ENCODE results near the gene LIMCH1. TPM values are rescaled to one million over a fixed set of nuclear protein-coding genes. Genes with fewer than 3 reads are reported as not detected.

LIMCH1 gene
- total and polyA plus RNA-seq, 7 donors: 0.46 to 26.0 (median 6.7) TPM

DNA sequence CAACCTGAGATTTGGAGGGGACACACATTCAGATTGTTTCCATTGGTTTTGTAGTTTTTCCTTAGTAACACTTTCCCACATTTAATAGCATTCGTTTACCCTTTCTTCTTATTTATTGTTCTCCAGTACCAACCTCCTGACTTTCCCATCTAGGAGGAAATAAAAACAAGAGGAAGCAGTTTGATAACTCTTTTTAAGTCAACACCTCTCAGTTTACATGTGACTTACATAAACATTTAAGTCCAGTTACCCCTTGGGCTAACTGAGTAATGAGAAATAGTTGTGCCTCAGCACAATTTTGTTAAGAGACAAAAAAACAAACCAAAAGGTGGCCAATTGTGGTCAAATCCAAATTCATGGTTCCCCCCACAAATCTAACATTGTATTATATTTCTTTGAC is 175.8 kb downstream of the LIMCH1 start:
- Histone ChIP-seq H3K9me3 (no peaks in the 10 kb centered on the region), H3K36me3 (no peaks in the 10 kb centered on the region), H3K4me3 (no peak overlapping the region), H3K4me1 (no peaks in the 10 kb centered on the region), H3K27ac (no peak overlapping the region), H3K27me3 (peaks cover 0 to 3% (median 0%) of the 10 kb centered on the region in 3 donors)
- DNase-seq: no peak
- WGBS, 2 donors: 50 to 72% methylated on average over 1 of the region's 1 CpG
- intact Hi-C loops (cut with DNase I): no loop called here
- TF ChIP-seq, protein P1, sequence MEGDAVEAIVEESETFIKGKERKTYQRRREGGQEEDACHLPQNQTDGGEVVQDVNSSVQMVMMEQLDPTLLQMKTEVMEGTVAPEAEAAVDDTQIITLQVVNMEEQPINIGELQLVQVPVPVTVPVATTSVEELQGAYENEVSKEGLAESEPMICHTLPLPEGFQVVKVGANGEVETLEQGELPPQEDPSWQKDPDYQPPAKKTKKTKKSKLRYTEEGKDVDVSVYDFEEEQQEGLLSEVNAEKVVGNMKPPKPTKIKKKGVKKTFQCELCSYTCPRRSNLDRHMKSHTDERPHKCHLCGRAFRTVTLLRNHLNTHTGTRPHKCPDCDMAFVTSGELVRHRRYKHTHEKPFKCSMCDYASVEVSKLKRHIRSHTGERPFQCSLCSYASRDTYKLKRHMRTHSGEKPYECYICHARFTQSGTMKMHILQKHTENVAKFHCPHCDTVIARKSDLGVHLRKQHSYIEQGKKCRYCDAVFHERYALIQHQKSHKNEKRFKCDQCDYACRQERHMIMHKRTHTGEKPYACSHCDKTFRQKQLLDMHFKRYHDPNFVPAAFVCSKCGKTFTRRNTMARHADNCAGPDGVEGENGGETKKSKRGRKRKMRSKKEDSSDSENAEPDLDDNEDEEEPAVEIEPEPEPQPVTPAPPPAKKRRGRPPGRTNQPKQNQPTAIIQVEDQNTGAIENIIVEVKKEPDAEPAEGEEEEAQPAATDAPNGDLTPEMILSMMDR (IDR thresholded peaks at IDR 0.05): no peak
- TF ChIP-seq POLR2A (IDR thresholded peaks at IDR 0.05) (no peak), POLR2AphosphoS5 (IDR thresholded peaks at IDR 0.05) (no peak), EP300 (IDR thresholded peaks at IDR 0.05) (no peak)

DNA sequence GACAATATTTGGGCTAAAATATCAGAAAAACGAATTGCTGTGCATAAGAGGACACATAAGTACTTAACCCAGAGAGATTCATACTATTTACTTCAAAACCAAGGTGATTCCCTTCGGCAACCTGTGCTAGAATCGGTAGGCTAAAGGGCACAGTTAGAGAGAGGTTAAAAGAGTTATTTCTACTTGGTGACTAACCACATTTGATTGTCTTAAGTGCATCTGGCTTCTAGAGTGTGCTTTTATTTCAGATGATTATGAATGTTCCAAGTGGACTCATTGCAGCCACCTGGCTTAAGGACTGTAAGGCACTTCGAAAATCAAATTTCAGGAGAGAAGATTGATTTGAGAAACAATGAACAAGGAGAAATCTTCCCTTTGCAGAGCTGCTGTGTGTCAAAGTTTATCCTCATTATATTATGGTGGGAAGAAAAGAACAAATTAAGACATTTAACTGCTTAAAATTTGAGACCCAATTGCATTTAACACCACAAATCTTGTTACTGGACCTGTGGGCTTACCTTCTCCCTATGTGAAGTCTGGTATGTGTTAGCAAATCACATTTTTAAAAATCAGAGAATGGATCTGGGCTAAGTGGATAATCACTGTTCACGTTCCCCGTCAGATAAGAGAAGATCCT is 176.5 kb downstream of the LIMCH1 start:
- H3K27me3 ChIP-seq: peaks cover 0 to 3% (median 0%) of the 10 kb centered on the region in 3 donors
- H3K4me3 ChIP-seq: no peak overlapping the region
- 76 to 84% methylated on average over 6 of the region's 6 CpGs for WGBS, 2 donors
- H3K36me3 ChIP-seq: no peaks in the 10 kb centered on the region
- intact Hi-C loops (cut with DNase I): no loop called here
- TF ChIP-seq, protein P1 (IDR thresholded peaks at IDR 0.05): no peak
- TF ChIP-seq EP300 (IDR thresholded peaks at IDR 0.05): no peak
- TF ChIP-seq POLR2A (IDR thresholded peaks at IDR 0.05): no peak
- TF ChIP-seq POLR2AphosphoS5 (IDR thresholded peaks at IDR 0.05): no peak
- no peaks in the 10 kb centered on the region for H3K4me1 ChIP-seq
- H3K27ac ChIP-seq: no peak overlapping the region
- no peak for DNase-seq
- H3K9me3 ChIP-seq: no peaks in the 10 kb centered on the region

DNA sequence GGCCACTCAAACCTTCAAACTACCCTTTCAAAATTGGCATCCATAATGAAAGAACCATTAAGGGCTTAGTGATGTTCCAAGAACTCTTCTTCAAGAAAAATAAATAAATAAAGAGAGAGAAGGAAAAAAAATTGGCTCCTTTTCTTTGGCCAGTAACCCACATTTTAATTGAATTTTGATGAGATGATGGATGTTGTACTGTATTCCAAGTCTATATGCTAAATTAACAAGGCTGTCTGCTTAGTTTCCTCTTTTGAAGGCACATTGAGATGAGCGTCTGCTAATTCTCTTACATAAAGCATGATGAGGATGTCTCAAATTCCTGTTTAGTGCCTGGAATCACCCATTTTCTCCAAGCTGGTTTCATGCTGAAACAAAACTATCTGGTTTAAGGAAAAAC is 177.2 kb downstream of the LIMCH1 start:
- intact Hi-C loops (cut with DNase I): no loop called here
- WGBS, 2 donors: 75 to 88% methylated on average over 1 of the region's 1 CpG

DNA sequence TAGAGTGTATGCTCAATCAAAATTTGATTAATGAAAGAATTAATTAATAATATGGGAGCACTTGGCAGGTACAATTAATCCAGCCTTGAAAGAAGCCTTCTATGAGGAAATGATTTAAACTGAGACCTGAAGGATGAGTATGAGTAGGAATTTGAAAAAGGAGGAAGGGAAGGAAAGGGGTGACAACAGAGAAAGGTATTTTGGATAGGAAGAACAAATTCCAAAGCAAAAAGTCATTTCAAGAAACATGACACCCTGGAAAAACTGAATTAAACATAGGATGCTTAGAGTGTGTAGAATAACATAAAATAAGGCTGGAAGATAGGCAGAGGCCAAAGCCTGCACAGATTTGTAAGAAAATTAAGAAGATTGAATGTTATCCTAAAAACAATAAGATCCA is 180.9 kb downstream of the LIMCH1 start:
- Histone ChIP-seq H3K4me3 (no peak overlapping the region), H3K9me3 (no peaks in the 10 kb centered on the region), H3K4me1 (no peaks in the 10 kb centered on the region), H3K27me3 (no peaks in the 10 kb centered on the region), H3K36me3 (no peaks in the 10 kb centered on the region), H3K27ac (no peak overlapping the region)
- TF ChIP-seq, protein P1 (IDR thresholded peaks at IDR 0.05): no peak
- intact Hi-C loops (cut with DNase I): no loop called here
- DNase-seq: no peak

More for the DNA sequence above, 177.2 kb downstream of the LIMCH1 start:
- H3K4me1 ChIP-seq: no peaks in the 10 kb centered on the region
- no peak overlapping the region for H3K27ac ChIP-seq
- H3K27me3 ChIP-seq: peaks cover 0 to 3% (median 0%) of the 10 kb centered on the region in 3 donors
- no peaks in the 10 kb centered on the region for H3K36me3 ChIP-seq
- TF ChIP-seq POLR2A (IDR thresholded peaks at IDR 0.05): no peak
- TF ChIP-seq EP300 (IDR thresholded peaks at IDR 0.05): no peak
- TF ChIP-seq, protein P1 (IDR thresholded peaks at IDR 0.05): no peak
- TF ChIP-seq POLR2AphosphoS5 (IDR thresholded peaks at IDR 0.05): no peak
- H3K9me3 ChIP-seq: no peaks in the 10 kb centered on the region
- DNase-seq: no peak
- no peak overlapping the region for H3K4me3 ChIP-seq

DNA sequence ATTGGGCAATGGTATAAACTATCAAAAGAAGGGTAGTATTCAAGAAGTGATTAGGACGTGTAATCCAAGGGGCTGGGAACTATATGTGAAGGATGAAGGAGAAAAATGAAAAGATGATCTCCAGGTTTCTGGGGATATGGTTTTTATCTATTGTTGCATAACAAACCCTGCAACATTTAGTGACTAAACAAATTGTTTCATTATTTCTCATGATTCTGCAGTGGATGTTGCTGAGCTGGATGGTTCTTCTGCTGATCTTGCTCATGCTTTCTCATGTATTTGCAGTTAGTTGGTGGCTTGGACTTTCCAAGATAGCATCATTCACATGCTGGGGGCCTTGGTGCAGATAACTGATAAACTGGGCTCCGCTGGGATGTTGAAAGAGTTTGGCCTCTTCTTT is 181.5 kb downstream of the LIMCH1 start:
- 80 to 88% methylated on average over 2 of the region's 2 CpGs for WGBS, 2 donors
- TF ChIP-seq, protein P1 (IDR thresholded peaks at IDR 0.05): no peak
- TF ChIP-seq POLR2A (IDR thresholded peaks at IDR 0.05) (no peak), EP300 (IDR thresholded peaks at IDR 0.05) (no peak), POLR2AphosphoS5 (IDR thresholded peaks at IDR 0.05) (no peak)

More for the DNA sequence above, 181.5 kb downstream of the LIMCH1 start:
- Histone ChIP-seq H3K27ac (no peak overlapping the region), H3K36me3 (no peaks in the 10 kb centered on the region), H3K9me3 (no peaks in the 10 kb centered on the region), H3K4me3 (no peak overlapping the region), H3K4me1 (no peaks in the 10 kb centered on the region), H3K27me3 (no peaks in the 10 kb centered on the region)
- intact Hi-C loops (cut with DNase I): no loop called here
- no peak for DNase-seq
